Thyroid gland (tissue), 4 donors: ENCODE data around the gene KLHL21. TPM values are rescaled to one million over a fixed set of nuclear protein-coding genes. Genes with fewer than 3 reads are reported as not detected.

Source experiments
- DNase-seq, 2 donors: peaks; one replicate each; pipeline ENCODE4 v3.0.0-alpha.2; 2019
- H3K27ac ChIP-seq, 3 donors: fragments of 200-600 bp; sonication (generic); 1 replicate in 2 of 3; 2 replicates in 1 of 3; pipeline ENCODE4 v1.5.1; 2016 to 2019; ENCODE audit warnings: mild to moderate bottlenecking in 1 of 3, moderate library complexity in 1 of 3
- H3K27me3 ChIP-seq: fragments of 200-600 bp; sonication (generic); one replicate; pipeline ENCODE4 v1.5.1; 2019
- H3K36me3 ChIP-seq, 2 donors: fragments of 200-600 bp; sonication (generic); one replicate each; pipeline ENCODE4 v1.5.1; 2016 to 2019
- H3K4me1 ChIP-seq, 2 donors: fragments of 200-600 bp; sonication (generic); one replicate each; pipeline ENCODE4 v1.5.1; 2017 to 2019
- H3K4me3 ChIP-seq, 3 donors: fragments of 200-600 bp; sonication (generic); replicated peaks in 1 of 3; 1 replicate in 2 of 3; 2 replicates in 1 of 3; pipeline ENCODE4 v1.5.1; 2016; ENCODE audit warnings: mild to moderate bottlenecking in 1 of 3
- H3K9me3 ChIP-seq: fragments of 200-600 bp; sonication (generic); one replicate; pipeline ENCODE4 v1.5.1; 2017
- POLR2A ChIP-seq, 2 donors: fragments of 450-650 bp; IDR thresholded peaks; one replicate each; pipeline ENCODE4 v1.6.1; 2017; ENCODE audit warnings: antibody characterized with exemption in 2 of 2, mild to moderate bottlenecking in 2 of 2, moderate library complexity in 1 of 2
- WGBS, 2 donors: methylation state at CpG; one replicate each; pipeline ENCODE4 v1.1.5; 2017; 5-methylcytosine and 5-hydroxymethylcytosine counted together
- intact Hi-C: fragments of 100-400 bp; cut with DNase I; formaldehyde crosslinking; loops from one replicate; pipeline ENCODE4 v1.15.1; 2023
- total RNA-seq, 4 donors: library from RNA; depleted of rRNA; stranded (reverse); fragments of >200 nt; gene quantifications; one replicate each; pipeline ENCODE4 v1.2.3, GENCODE V29; 2016
- TF ChIP-seq, protein P1 (sequence below), 6 experiments: fragments of 200-600 bp in 3 of 6; fragments of 450-650 bp in 3 of 6; sonication (generic) in 3 of 6; IDR thresholded peaks; one replicate each; pipeline ENCODE4 v1.5.1; 2016 to 2019; ENCODE audit warnings: antibody characterized with exemption in 6 of 6, mild to moderate bottlenecking in 2 of 6, inconsistent platforms in 1 of 6, moderate library complexity in 1 of 6

KLHL21 gene
- total RNA-seq, 4 donors from 2014 or later: 34.9 to 68.4 (median 44.6) TPM

DNA sequence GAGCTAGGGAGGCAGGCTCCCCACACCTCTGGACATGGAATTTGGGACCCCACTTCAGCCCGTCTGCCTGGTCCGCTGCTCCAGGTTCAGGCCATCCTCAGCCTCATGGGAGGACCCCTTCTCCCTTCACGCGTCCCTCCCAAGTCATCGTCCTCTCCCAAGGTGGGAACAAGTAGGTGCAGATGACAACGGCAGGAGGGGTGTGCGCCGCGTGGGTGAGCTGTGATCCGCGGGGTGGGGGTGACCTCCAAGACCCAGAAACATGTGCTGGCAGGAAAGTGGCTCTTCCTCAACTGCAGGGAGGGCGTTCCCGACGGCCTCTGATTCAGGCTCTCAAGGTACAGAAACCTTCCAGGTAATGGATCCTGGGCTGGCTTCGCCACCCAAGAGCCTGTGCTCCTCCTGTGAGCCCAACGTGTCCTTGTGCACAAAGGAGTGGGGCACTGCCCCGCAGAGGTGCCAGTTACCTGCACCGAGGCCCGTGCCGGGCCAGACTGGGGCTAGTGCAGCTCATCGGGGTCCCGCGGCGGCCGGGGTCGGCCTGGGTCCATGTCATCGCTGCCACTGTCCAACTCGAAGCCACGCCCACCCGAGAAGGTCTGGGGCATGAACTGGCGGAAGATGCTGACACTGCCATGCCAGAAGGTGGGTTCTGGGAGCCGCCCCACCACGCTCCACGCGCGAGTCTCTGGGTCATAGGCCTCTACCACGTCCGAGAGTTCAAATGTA is 9.6 kb downstream of the KLHL21 start:
- TF ChIP-seq, protein P1, sequence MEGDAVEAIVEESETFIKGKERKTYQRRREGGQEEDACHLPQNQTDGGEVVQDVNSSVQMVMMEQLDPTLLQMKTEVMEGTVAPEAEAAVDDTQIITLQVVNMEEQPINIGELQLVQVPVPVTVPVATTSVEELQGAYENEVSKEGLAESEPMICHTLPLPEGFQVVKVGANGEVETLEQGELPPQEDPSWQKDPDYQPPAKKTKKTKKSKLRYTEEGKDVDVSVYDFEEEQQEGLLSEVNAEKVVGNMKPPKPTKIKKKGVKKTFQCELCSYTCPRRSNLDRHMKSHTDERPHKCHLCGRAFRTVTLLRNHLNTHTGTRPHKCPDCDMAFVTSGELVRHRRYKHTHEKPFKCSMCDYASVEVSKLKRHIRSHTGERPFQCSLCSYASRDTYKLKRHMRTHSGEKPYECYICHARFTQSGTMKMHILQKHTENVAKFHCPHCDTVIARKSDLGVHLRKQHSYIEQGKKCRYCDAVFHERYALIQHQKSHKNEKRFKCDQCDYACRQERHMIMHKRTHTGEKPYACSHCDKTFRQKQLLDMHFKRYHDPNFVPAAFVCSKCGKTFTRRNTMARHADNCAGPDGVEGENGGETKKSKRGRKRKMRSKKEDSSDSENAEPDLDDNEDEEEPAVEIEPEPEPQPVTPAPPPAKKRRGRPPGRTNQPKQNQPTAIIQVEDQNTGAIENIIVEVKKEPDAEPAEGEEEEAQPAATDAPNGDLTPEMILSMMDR (IDR thresholded peaks at IDR 0.05): no peak
- Histone ChIP-seq H3K36me3 (peaks cover 56 to 78% of the 10 kb centered on the region in 2 donors), H3K9me3 (no peaks in the 10 kb centered on the region), H3K27ac (no peak overlapping the region), H3K4me1 (peaks cover 4 to 15% of the 10 kb centered on the region in 2 donors), H3K27me3 (no peaks in the 10 kb centered on the region), H3K4me3 (no peak overlapping the region)
- 93 to 96% methylated on average over 26 to 38 of the region's 38 CpGs for WGBS, 2 donors
- DNase-seq: no peak
- intact Hi-C loops: no loop called here

DNA sequence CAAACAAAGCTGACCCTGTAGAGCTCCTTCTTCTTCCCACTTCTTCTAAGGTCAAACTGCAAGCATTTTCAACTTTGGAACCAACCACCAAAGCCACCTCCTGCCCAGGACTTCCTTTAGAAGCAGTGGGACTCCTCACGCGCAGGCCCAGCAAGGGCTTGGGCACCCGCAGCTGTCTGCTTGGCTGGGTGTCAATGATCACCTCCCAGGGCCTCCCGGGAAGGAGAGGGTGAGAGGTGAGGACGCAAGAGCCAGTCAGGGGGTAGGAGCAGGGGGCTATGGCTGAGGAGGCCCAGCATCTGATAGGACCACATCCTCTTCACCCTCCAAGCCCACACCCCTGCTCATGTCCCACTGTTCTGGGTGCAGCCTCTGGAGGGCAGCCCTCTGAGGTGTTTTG is 10.2 kb downstream of the KLHL21 start:
- TF ChIP-seq, protein P1 (IDR thresholded peaks at IDR 0.05): no peak
- no peak for TF ChIP-seq POLR2A (IDR thresholded peaks at IDR 0.05)
- Histone ChIP-seq H3K9me3 (no peaks in the 10 kb centered on the region), H3K4me3 (no peak overlapping the region), H3K27ac (no peak overlapping the region), H3K36me3 (peaks cover 54 to 74% of the 10 kb centered on the region in 2 donors), H3K4me1 (peaks cover 3 to 15% of the 10 kb centered on the region in 2 donors), H3K27me3 (no peaks in the 10 kb centered on the region)
- no peak for DNase-seq
- 62 to 96% methylated on average over 3 to 5 of the region's 5 CpGs for WGBS, 2 donors
- intact Hi-C loops: no loop called here

DNA sequence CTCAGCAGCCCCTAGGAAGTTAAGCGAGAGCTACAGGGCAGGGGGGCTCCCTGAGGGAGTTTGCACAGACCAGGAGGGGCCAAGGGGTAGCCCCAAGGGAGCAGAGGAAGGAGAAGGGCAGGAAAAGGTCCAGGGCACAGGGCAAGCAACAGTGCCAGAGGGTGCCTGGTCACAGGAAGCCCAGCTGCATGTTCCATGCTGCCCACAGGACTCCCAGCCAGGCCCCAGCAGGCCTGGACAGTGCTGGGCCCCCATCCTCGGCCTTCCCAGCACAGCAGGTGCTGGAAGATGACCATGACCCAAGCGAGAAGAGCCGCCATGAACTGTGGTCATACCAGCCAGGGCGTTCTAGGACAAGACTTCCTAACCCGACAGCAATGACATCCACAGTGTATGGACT is 11.0 kb downstream of the KLHL21 start:
- H3K9me3 ChIP-seq: no peaks in the 10 kb centered on the region
- WGBS, 2 donors: 83 to 87% methylated on average over 6 of the region's 6 CpGs
- no peak overlapping the region for H3K4me3 ChIP-seq
- no peak overlapping the region for H3K27ac ChIP-seq
- peaks cover 50 to 66% of the 10 kb centered on the region in 2 donors for H3K36me3 ChIP-seq
- TF ChIP-seq, protein P1 (IDR thresholded peaks at IDR 0.05): no peak
- TF ChIP-seq POLR2A (IDR thresholded peaks at IDR 0.05): no peak
- intact Hi-C loops: no loop called here
- peaks cover 10 to 17% of the 10 kb centered on the region in 2 donors for H3K4me1 ChIP-seq
- no peaks in the 10 kb centered on the region for H3K27me3 ChIP-seq
- DNase-seq: no peak

DNA sequence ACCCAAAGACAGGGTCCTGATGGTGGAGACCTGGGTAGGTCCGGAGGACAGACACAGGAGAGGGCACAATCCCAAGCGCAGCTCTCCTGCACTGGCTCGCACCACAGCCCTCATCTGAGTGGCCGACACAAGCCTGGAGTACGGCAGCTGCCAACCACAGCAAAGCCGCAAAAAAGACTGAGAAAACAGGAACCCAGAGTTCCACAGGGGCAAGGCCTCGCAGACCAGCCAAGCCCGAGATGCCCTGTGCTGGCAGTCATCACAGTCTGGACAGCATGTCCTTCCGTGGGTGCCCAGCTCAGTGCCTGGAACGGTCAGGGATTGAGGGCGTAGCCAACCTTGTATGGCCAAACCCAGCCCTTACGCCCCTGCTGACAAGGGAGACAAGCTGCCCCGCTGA is 11.4 kb downstream of the KLHL21 start:
- WGBS, 2 donors: 88 to 91% methylated on average over 8 to 13 of the region's 13 CpGs
- intact Hi-C loops: no loop called here
- Histone ChIP-seq H3K4me1 (peaks cover 10 to 18% of the 10 kb centered on the region in 2 donors), H3K27ac (no peak overlapping the region), H3K9me3 (no peaks in the 10 kb centered on the region), H3K36me3 (peaks cover 48 to 64% of the 10 kb centered on the region in 2 donors), H3K4me3 (no peak overlapping the region), H3K27me3 (no peaks in the 10 kb centered on the region)
- TF ChIP-seq, protein P1 (IDR thresholded peaks at IDR 0.05): no peak
- TF ChIP-seq POLR2A (IDR thresholded peaks at IDR 0.05): no peak
- DNase-seq: no peak

DNA sequence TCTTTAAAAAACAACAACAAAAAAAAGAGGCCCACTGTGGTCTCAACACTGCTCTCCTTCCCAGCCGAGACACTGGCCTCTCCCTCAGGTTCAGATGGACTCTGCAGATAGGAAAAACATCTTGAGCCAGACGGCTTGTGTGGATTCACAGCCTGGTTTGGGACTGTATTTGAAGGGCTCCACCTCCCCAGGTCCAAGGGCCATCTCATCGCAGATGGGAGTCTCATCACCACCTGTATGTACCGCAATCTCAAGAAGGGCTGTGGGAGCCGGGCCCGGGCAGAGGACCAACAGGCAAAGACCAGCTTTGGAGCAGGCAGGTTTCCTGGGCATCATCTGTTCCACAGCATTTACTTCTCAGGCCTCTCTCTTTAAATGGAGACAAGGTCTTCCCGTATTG is 12.6 kb downstream of the KLHL21 start:
- Histone ChIP-seq H3K4me1 (peaks cover 20 to 24% of the 10 kb centered on the region in 2 donors), H3K27me3 (no peaks in the 10 kb centered on the region), H3K4me3 (no peak overlapping the region), H3K9me3 (no peaks in the 10 kb centered on the region), H3K36me3 (peaks cover 45 to 54% of the 10 kb centered on the region in 2 donors), H3K27ac (no peak overlapping the region)
- TF ChIP-seq, protein P1 (IDR thresholded peaks at IDR 0.05): no peak
- no peak for TF ChIP-seq POLR2A (IDR thresholded peaks at IDR 0.05)
- intact Hi-C loops: no loop called here
- WGBS, 2 donors: 81 to 95% methylated on average over 3 to 7 of the region's 7 CpGs
- no peak for DNase-seq
